Choroid plexus epithelial cell (primary cell): ENCODE results near the gene TCF19.

ENCODE experiments used
- DNase-seq: peaks from one replicate; pipeline ENCODE4 v3.0.0-alpha.2; 2010; ENCODE audit warnings: low read depth
- H3K4me3 ChIP-seq: 2 replicates; pipeline ENCODE4 v1.5.1; 2011; ENCODE audit warnings: low read depth, mild to moderate bottlenecking, control low read depth, low read length, moderate library complexity
- TF ChIP-seq, protein P1 (sequence below): conservative IDR thresholded peaks from 2 replicates; pipeline ENCODE4 v1.5.1; 2011; ENCODE audit warnings: low read depth, mild to moderate bottlenecking, control low read depth, inconsistent platforms, low read length, moderate library complexity

Gene TCF19

DNA sequence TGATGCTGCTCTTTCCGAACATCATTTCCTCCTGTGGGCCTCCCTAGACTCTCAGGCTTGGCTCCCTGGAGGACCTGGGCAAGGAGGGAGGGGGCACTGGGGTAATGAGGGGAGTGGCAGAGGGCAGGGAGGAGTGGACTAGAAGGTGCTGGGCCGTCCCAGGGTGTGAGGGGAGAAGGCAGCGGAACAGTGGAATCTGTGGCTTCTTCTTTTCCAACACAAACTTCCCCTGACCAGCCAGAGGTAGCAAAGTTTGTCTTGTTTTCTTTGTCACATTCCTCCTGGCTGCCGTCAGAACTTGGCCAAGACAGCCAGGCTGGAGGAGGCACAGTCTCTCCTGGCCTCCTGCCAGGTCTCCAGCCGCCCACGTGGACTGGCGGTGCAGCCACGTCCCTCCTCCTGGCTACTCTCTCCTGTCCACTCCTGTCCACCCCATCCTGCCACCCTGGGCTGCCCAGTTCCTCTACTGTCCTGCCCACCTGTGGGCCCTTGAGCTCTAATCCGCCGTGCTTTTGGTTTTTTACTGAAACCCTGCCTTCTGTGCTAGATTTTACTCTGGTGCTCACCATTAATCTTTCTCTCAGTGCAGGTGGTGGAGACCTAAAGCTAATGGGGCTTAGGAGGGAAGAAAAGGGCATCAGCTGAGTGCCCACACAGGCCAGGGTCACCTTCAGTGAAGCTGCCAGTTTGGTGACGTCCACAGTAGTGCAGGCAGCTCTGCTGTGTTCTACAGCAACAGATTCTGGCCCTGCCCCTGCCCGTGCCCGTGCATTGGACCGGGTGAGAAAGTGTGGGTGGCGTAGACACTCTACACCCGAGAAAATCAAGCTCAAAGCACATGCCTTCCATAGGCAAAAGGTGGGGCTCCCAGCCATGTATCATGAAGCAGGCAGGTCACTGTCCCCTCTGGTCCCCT is 35.3 kb upstream of the TCF19 start:
- DNase-seq = peak; percentile 90
- H3K4me3 ChIP-seq = no peak overlapping the region
- TF ChIP-seq, protein P1, sequence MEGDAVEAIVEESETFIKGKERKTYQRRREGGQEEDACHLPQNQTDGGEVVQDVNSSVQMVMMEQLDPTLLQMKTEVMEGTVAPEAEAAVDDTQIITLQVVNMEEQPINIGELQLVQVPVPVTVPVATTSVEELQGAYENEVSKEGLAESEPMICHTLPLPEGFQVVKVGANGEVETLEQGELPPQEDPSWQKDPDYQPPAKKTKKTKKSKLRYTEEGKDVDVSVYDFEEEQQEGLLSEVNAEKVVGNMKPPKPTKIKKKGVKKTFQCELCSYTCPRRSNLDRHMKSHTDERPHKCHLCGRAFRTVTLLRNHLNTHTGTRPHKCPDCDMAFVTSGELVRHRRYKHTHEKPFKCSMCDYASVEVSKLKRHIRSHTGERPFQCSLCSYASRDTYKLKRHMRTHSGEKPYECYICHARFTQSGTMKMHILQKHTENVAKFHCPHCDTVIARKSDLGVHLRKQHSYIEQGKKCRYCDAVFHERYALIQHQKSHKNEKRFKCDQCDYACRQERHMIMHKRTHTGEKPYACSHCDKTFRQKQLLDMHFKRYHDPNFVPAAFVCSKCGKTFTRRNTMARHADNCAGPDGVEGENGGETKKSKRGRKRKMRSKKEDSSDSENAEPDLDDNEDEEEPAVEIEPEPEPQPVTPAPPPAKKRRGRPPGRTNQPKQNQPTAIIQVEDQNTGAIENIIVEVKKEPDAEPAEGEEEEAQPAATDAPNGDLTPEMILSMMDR = no peak

DNA sequence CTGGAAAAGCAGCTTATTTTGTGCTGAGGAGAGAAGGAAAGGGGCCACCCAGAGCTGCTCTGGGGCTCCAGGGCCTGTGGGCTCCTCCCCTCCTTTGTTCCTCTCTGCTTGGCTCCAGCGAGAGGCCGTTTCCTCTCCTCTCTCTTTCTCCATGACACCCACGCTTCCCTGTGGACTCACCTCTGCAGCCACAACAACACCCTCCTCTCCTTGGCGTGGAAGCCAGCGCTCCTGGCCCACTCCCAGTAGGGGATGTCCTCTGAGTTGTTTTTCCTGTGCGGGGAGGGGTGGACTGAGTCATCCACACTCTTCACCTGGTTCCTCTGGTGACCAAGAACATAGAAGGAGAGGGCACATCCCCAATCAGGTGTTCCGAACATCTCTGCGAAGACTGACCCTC is 33.2 kb upstream of the TCF19 start:
- TF ChIP-seq, protein P1 = no peak
- DNase-seq = peak; percentile 39
- no peak overlapping the region for H3K4me3 ChIP-seq

DNA sequence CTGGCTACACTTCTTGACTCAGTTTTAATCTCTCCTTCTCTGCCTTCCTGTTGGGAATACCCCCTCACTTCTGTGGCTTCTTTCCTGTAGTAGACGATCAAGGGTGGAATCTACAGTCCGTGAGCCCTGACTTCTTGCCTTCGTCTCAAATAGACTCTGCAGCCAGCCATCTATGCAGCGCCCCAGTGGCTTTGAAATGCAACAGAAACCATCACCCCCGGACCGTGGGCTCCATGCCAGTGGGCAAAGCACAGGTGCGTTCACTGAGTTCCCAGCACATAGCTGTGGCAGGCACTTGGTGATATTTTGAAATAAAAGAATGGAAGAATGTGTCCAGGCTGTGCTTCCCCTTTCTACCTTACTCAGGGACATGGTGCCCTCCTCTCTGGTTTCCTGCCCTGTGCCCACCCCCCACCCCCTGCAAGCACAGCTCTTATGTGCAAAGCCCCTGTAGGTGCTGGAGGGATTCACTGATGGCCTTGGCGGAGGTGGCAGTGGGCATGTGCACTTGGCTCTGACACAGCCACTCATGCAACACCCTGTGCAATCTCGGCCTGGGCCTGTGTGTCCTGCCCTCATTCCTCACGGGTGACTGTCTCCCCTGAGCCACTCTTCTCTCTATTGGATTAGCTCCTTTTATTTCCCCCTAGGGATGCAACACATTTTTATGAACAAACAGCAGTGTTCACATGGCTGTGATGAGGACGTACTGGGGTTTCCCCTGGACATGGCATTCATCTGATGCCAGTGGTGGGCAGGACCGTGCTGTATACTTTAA is 32.6 kb upstream of the TCF19 start:
- no peak overlapping the region for H3K4me3 ChIP-seq
- peak; percentile 19 for DNase-seq
- TF ChIP-seq, protein P1 = no peak

DNA sequence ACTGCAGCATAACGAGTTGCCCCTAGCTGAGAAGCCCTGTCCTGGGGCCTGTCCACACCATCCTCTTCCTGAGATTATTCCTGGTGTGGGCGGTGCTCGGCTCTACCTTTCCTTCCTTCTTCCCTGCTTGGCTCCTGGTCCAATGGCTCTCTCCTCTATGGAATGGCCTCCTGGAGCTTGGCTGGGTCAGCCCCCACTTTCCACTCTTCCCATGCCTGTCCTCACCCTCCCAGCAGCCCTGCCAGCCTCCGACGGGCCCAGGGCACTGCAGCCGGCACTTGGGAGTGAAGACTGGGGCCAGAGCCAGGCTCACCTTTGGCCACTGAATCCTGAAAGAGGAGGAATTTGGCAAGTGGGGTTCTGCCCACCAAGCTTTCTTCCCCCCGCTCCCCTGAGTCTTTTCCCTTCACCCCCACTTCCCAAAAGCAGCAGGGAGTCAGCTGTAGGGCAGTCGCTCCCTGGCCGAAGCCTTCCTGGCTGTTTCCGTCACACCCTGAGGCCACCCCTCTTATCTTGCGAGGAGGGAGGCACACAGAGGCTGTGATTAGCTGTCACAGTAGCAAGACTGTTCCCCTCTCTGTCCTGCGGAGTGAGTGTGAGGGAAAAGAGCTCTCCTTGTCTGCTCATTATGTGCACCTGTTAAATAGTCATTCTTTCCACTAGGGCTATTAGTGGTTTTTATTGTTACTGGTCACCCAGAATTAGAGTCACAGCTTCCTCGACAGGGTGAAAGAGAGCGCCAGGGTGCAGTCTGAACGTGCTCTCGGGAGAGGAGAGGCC is 31.8 kb upstream of the TCF19 start:
- DNase-seq = no peak
- TF ChIP-seq, protein P1 = no peak

DNA sequence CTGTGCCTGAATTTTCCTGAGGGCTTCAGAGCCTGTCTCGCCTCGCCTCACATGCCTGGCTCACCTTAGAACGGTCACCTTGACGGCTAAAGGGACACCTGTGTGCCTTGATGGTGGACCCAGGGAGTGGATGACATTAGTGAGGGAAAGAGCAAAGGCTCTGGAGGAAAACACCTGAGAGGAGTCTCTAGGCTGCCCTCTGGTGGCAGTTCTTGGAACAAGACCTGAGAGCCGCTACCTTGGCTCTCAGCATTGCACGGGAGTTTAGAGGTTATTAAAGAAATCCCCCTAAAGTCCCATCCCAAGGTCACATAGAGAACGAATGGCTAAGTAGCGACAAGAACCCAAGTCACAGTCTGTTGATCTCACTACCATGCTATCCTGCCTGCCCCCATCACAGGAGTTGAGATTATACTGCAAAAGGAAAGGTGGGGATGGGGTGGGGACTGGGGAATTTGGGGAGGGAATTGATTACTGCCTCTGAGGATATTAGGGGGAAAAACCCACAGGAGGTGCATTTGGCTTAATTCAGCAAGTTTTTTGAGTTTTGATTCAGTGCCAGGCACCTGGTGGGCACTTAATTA is 30.2 kb upstream of the TCF19 start:
- DNase-seq = peak; percentile 54
- no peak overlapping the region for H3K4me3 ChIP-seq
- TF ChIP-seq, protein P1 = peak; percentile 89

More for the DNA sequence above, 31.8 kb upstream of the TCF19 start:
- H3K4me3 ChIP-seq = no peak overlapping the region

DNA sequence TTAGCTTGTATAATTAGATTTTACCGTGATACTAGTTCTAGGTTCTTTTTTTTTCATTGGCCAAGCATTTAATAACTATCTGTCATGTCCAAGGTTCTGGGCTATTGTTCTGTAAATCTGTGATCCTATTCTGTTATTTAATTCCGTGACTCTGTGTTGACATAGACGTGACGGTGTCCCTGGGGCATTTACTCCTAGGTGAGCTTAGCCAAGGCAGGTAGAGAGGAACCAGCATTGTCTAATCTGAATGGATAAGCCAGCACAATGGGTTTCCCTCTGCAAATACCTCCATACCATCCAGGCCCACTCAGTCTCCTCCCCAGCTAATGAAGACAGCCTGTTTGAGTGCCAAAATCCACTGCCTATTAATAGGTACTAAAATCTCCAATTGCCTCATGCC is 29.3 kb upstream of the TCF19 start:
- no peak for DNase-seq
- TF ChIP-seq, protein P1 = no peak

More for the DNA sequence above, 29.3 kb upstream of the TCF19 start:
- H3K4me3 ChIP-seq = no peak overlapping the region
